Bronchial epithelial cell (primary cell): ENCODE data around the gene LIMS4. TPM values are rescaled to one million over a fixed set of nuclear protein-coding genes. Genes with fewer than 3 reads are reported as not detected.
"Not testable (repeated sequence)": the region's sequence is repeated elsewhere in the genome, so short reads cannot be mapped to it uniquely, and the experiment has no call there.

Experiments used
- DNase-seq: peaks from one replicate; pipeline ENCODE4 v3.0.0-alpha.2; 2010; ENCODE audit warnings: low read depth
- FAIRE-seq: peaks from 2 replicates; lab custom pipeline; 2011; peaks lifted over from hg19 to GRCh38; lab: Jason Lieb, UNC
- H3K27me3 ChIP-seq: 2 replicates; pipeline ENCODE4 v1.5.1; 2011; ENCODE audit warnings: low read length; ENCODE audit not compliant: control insufficient read depth, insufficient read depth
- H3K36me3 ChIP-seq: 2 replicates; pipeline ENCODE4 v1.5.1; 2011; ENCODE audit warnings: low read length; ENCODE audit not compliant: control insufficient read depth, insufficient read depth
- H3K4me3 ChIP-seq: 2 replicates; pipeline ENCODE4 v1.5.1; 2011; ENCODE audit warnings: mild to moderate bottlenecking, low read depth, low read length, control low read depth
- total RNA-seq: library from RNA; depleted of rRNA; stranded (reverse); fragments of >200 nt; gene quantifications from 2 replicates; pipeline ENCODE4 v1.2.1, GENCODE V29; 2014

Gene LIMS4, protein sequence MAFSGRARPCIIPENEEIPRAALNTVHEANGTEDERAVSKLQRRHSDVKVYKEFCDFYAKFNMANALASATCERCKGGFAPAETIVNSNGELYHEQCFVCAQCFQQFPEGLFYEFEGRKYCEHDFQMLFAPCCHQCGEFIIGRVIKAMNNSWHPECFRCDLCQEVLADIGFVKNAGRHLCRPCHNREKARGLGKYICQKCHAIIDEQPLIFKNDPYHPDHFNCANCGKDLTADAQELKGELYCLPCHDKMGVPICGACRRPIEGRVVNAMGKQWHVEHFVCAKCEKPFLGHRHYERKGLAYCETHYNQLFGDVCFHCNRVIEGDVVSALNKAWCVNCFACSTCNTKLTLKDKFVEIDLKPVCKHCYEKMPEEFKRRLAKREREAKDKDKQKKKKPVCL
- total RNA-seq, result 0.26 TPM in 1 of 2 replicates, not detected in the other

DNA sequence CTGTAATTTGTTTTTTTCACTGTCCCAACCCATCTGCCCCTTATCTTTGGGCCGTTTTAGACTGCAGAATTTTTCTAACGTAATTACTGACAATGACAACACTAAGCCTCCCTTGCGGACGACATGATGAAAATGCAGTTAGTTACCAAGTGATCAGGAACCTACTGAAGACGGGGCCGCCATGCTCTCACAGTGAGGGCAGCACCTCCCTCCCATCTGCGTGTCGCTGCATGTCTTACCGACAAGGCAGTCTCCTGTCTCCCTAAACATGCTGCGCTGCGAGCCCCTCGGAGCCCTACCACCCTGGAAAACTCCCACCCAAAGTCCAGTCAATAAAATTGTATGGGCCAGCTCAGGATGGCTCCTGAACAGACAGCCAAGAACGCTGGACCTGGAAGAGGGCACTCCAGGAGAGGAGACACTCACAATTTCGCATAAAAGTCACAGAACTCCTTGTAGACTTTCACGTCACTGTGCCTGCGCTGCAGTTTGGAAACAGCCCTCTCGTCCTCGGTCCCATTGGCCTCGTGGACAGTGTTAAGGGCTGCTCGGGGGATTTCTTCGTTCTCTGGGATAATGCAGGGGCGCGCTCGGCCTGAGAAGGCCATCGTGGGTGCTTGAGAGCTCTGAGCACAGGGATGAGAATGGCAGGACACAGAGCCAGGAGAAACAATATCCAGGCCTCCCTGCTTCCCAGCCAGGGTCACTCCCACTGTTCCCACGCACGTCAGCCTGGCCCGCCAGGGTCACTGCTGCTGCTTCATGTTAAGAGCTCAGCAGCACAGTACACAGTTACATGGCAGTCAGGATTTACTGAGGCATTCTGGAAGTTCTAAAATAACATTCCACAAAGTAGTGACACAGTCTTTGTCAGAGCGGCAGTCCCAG, at the start of gene LIMS4:
TSS of gene LIMS4 (minus strand) at position 646 of the 888 bp plus-strand sequence. CDS start at position 608, 38 bp downstream.
- not testable (repeated sequence) for H3K4me3 ChIP-seq, FAIRE-seq, DNase-seq, H3K36me3 ChIP-seq, H3K27me3 ChIP-seq

DNA sequence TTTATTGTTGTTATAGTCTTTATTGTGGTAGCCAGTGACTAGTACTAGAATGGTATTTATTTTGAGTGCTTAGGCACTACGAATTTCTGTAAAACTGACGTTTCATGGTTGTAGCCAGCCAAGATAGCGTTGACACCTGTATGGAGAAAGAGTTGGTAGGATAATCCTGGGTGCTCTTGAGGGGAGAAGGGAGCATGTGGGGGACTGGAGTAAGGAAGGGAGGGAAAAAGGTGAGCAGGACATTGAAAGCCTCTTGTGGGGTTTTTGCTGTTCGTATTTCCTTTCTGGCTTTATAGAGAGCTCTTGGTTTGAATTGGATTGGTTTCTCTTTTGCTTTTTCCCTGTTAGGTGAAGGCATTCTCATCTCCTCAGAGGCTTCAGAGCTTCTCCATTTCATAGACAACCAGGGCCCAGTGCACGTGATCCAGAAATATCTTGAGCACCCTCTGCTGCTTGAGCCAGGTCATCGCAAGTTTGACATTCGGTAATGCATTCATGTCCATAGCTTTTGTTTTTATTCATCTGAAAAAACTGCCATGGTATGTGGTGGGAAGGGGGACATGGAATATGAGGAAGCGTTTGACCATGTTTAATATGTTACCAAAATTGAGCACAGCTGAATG, 27.2 kb upstream of the LIMS4 start:
- not testable (repeated sequence) for DNase-seq, FAIRE-seq, H3K27me3 ChIP-seq, H3K4me3 ChIP-seq, H3K36me3 ChIP-seq

DNA sequence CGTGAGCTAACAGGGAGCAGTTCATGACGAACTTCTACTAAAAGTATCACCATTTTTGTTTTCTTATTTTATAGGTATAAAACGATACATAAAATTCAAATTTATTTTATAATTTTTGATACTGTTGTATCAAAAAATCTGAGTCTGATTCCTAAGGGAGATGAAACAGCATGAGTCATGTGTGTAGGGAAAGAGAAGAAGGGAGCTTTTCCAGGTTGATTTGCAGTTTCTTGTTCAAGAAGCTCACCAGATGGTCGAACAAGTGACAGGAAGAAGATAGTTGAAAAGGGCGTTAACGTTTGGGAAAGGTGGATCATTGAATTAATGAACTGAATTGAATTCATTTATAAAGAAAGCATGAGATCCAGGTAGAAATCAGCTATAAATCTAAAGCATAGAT, 23.4 kb upstream of the LIMS4 start:
- not testable (repeated sequence) for H3K36me3 ChIP-seq, H3K27me3 ChIP-seq, H3K4me3 ChIP-seq, FAIRE-seq, DNase-seq

DNA sequence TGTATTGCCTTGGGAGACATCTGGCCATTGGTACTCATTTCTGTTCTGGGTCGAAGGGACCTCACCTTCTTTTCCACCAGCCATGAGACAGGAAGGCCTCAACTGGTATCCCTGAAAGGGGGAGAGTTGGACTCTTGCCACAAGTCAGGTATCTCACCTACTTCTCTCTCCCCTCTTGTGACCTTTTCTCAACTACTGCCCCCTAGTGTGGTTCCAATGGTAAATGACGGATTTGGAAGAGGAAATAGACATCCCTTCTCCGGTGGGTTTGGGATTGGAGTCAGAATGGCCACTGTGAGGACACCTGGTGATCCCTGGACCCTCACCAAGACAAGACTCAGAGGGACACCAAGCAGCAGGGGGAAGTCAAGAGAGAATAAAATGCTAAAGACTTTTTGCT, 21.9 kb upstream of the LIMS4 start:
- DNase-seq, FAIRE-seq, H3K36me3 ChIP-seq: not testable (repeated sequence)

DNA sequence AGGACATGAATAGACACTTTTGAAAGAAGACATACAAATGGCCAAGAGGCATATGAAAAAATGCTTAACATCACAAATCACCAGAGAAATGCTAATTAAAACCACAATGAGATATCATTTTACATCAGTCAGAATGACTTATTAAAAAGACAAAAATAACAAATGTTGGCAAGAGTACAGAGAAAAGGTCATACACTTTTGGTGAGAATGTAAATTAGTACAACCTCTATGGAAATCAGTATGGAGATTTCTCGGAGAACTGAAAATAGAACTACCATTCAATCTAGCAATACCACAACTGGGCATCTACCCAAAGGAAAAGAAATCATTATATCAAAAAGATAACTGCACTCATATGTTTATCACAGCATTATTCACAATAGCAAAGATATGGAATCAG, 16.4 kb upstream of the LIMS4 start:
- not testable (repeated sequence) for H3K4me3 ChIP-seq, H3K36me3 ChIP-seq, FAIRE-seq, H3K27me3 ChIP-seq, DNase-seq

More for the DNA sequence above, 21.9 kb upstream of the LIMS4 start:
- H3K4me3 ChIP-seq, H3K27me3 ChIP-seq: not testable (repeated sequence)

DNA sequence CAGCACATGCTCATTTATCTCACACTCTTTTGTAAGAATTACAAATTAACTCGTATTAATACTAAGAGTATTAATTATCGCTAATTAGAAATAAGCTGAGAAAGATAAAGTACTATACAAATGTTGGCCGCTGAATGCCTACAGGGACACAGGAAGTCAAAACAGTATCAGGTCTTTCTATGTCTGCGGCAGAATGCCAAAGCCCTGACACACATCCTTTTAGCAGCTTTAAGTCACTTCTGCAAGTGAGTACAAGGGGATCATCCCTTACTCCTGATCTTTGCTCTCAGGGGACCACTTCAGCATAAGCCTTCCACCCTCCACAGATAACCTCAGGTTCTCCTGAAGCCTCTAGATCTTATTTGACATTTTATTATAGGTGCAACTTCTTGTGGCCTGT, 10.1 kb upstream of the LIMS4 start:
- not testable (repeated sequence) for H3K36me3 ChIP-seq, DNase-seq, H3K4me3 ChIP-seq, FAIRE-seq, H3K27me3 ChIP-seq

DNA sequence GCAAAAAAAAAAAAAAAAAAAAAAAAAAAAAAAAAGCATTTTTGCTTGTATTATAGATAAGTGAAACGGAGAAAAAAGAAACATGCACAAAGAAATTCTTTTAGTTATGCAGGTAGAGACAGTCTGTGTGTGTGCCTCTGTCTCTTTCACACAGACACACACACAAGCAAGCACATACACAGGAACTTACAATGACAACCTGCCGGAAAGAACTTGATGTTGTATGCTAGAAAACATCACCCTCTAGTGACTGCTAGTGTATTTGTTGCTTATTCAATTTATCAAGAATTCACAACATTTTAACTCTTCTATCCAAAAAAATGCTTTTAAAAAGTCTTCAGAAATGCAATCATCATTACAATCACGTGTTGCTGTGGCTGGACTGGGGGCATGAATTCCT, 8.6 kb upstream of the LIMS4 start:
- H3K36me3 ChIP-seq, FAIRE-seq, H3K4me3 ChIP-seq, H3K27me3 ChIP-seq, DNase-seq: not testable (repeated sequence)

DNA sequence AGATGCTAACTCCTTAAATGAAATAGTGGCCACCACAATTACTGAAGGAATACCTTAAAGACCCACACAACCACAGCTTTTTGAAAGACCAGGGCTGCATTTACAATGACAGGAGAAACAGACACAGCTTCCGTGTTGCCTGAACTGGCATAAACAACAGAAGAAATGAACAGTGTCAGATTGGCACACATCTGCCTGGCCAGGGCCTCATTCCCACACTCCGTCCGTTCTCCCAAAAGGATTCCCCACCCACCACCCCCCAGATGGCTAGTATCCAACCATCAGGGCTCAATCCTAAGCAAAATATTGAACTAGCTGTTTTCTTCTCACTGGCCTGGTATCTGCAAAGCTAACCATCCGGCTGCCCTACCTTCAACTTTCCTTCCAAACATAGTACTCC, 7.5 kb upstream of the LIMS4 start:
- DNase-seq, FAIRE-seq, H3K27me3 ChIP-seq, H3K4me3 ChIP-seq, H3K36me3 ChIP-seq: not testable (repeated sequence)

DNA sequence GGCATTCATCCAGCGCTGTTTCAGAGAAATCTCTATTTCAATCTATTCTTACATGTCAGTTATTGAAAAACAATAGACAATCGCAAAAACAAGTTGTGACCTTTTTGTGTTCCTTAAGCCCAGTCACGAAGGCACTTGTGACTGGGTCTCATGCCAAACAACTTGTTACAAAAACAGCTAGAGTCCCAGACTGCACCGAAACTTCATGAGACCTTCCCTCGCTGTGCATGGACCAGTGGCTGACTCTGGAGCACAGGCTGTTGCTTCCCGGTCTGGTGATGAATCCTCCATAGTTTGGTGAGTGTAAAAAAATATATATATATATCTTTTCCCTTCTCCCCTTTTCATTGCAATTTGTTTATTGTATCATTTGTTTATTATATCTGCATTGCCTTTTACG, 4.8 kb upstream of the LIMS4 start:
- FAIRE-seq, H3K27me3 ChIP-seq, H3K36me3 ChIP-seq, DNase-seq, H3K4me3 ChIP-seq: not testable (repeated sequence)

DNA sequence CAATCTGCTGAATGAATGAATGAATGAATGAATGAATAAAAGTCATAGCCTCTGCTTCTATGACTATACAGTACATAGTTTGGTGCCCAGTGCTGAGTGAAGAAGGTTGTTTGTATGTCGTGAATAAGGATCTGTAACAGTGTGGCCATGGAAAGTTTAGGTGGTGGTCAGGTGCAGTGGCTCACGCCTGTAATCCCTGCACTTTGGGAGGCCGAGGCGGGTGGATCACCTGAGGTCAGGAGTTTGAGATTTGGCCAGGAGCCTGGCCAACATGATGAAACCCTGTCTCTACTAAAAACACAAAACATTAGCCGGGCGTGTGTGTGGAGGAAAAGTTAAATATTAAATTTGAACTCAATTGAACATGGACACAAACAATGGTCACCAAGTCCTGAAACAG, 4.3 kb upstream of the LIMS4 start:
- H3K36me3 ChIP-seq, H3K27me3 ChIP-seq, DNase-seq, H3K4me3 ChIP-seq, FAIRE-seq: not testable (repeated sequence)

DNA sequence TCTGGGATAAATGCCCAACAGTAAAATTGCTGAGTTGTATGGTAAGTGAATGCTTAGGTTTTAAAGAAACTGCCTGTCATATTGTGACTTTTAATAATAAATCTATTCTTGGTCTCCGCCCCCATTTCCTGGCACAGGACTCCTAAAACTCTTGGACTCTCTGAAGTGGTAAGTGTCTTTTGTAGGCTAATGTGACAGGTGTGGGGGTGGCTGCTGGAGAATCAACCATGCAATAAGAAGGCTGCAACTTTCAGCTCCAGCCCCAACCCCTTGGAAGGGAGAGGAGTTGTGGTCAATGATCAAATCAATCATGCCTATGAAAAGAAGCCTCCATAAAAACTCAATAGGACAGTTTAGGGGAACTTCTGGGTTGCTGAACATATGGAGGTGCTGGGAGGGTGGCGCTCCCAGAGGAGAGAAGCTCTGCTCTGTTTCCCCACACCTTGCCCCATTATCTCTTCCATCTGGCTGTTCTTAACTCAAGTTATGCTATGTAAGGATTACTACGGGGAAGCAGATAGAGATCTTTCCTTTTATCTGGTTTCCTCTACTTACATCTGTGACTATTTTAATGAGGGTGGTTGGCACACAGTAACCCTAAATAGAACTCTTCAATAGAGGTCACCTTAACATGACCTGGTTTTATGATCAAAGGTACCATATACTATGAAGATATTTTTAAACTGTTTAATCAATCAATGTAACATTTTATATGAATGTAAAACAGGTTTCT, 3.2 kb upstream of the LIMS4 start:
- not testable (repeated sequence) for H3K36me3 ChIP-seq, H3K4me3 ChIP-seq, H3K27me3 ChIP-seq, DNase-seq, FAIRE-seq

DNA sequence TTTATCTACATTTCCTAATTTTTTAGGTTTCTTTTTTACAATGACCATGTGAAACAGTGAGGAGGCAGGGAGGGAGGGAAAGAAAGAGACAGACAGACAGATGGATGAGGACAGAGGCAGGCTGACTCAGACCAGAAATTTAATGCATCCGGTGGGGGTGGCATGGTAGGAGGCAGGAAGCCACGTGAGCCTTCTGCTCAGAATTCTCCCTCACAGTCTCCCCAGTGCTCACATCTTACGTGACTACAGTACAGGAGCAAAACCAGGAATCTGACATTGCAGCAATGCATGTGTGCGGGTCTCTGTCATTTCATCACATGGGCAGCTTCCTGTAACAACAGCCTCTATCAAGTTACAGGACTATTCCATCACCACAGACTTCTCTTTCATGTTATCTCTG, 2.3 kb upstream of the LIMS4 start:
- DNase-seq, H3K36me3 ChIP-seq, H3K4me3 ChIP-seq, FAIRE-seq, H3K27me3 ChIP-seq: not testable (repeated sequence)

DNA sequence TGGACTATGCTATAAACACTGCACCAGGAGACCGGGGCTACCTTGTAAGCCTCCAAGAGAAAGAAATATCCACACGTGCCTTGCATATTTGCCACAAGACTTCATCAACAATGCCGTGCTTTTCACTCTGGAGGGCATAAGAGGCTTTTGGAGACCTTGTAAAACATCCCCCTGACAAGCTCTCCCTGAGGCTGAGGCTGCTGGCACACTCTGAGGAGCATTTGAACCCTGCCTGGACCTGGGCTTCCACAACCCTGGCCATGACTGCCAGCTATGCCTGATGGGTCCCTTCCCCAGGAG, 393 bp upstream of the LIMS4 start:
- not testable (repeated sequence) for FAIRE-seq, DNase-seq, H3K4me3 ChIP-seq, H3K27me3 ChIP-seq, H3K36me3 ChIP-seq
